ENCODE measurements around the gene CYP26B1.
"Not testable (repeated sequence)": the region's sequence is repeated elsewhere in the genome, so short reads cannot be mapped to it uniquely, and the experiment has no call there.

The CYP26B1 gene

GRCh38 chr2:72109291-72109690 is 38.4 kb downstream of the CYP26B1 start:
- no peak for DNase-seq (ENCODE audit: low read depth)

DNA sequence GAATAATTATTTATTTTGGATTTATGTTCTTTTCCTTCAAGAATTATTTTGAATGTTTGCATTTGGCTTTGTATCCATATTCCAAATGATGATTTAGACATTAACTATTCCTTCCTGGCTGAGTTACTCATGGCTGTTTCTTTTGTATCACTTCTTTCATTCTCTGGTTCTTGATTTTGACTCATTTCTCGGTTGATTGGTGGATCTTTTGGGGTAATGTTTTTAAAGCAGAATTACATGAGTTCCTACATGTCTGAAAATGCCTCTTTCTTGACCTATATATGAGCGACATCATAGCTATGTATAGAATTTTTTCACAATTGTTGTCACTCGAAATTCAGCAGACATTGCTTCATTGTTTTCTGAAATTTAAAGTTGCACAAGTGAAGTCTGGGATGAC is 39.5 kb downstream of the CYP26B1 start:
- DNase-seq (ENCODE audit: low read depth), result peak; percentile 24

- no peak for DNase-seq (ENCODE audit: low read depth)
These were observed 40.7 kb downstream of the CYP26B1 start for GRCh38 chr2:72106978-72107377.

- no peak for DNase-seq (ENCODE audit: low read depth)
These were observed 42.7 kb downstream of the CYP26B1 start for GRCh38 chr2:72104821-72105588.

GRCh38 chr2:72103690-72104089 is 44.0 kb downstream of the CYP26B1 start:
- DNase-seq (ENCODE audit: low read depth), result no peak

- DNase-seq (ENCODE audit: low read depth), result no peak
These were observed 44.5 kb downstream of the CYP26B1 start for GRCh38 chr2:72103161-72103560.

DNA sequence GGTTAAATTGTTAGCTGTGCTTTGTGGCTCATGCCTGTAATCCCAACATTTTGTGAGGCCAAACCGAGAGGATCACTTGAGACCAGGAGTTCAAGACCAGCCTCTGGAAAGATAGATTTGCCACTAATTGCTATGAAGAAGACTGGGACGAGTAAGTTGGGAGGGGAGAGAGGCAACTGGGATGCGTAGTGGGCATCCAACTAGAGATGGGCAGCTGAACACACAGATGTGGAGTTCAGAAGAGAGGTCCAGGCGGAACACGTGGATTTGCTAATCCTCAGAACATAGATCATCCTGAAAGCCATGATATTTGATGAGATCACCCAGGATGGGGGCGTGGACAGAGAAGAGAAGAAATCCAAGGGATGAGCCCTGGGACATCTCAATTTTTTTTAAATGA is 48.7 kb downstream of the CYP26B1 start:
- DNase-seq (ENCODE audit: low read depth), result no peak

DNA sequence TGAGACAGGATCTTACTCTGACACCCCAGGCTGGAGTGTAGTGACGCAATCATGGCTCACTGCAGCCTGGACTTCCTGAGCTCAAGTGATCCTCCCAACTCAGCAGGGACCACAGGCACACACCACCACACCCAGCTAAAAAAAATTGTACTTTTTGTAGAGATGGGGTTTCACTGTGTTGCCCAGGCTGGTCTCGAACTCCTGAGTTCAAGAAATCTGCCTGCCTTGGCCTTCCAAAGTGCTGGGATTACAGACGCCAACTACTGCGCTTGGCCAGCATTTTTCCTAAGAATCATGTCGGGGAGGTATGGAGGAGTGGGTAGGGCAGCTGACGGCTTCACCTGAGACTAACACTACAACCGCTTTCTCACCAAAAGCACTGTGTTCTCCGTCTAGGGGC is 50.4 kb downstream of the CYP26B1 start:
- DNase-seq (ENCODE audit: low read depth), result no peak

- no peak for DNase-seq (ENCODE audit: low read depth)
These were observed 51.5 kb downstream of the CYP26B1 start for GRCh38 chr2:72096181-72096580.

- no peak for DNase-seq (ENCODE audit: low read depth)
These were observed 52.3 kb downstream of the CYP26B1 start for GRCh38 chr2:72095364-72095763.

- DNase-seq (ENCODE audit: low read depth), result no peak
These were observed 53.0 kb downstream of the CYP26B1 start for GRCh38 chr2:72094701-72095100.

- DNase-seq (ENCODE audit: low read depth), result no peak
These were observed 55.6 kb downstream of the CYP26B1 start for GRCh38 chr2:72092111-72092510.

GRCh38 chr2:72090781-72091482 is 56.7 kb downstream of the CYP26B1 start:
- DNase-seq (ENCODE audit: low read depth), result no peak

GRCh38 chr2:72090271-72090720 is 57.4 kb downstream of the CYP26B1 start:
- DNase-seq (ENCODE audit: low read depth), result no peak

DNA sequence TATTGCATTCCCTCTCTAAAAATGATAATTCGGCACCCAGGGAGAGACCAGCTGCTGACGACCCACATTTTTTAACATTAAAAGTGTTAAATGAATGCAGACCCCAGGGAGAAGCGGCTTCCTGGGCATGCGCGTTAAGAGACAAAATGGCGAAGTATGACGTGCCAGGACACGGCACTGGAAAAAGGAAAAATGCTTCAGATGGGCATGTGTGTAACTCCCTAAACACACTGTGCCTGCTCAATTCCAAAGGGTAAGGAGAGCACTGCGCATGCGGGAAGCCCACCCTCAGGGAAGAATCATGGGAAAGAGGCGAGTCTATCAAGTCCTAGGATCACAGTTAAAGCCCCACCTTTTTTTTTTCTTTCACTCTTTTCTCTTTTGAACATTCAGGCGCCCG is 58.1 kb downstream of the CYP26B1 start:
- no peak for DNase-seq (ENCODE audit: low read depth)

DNA sequence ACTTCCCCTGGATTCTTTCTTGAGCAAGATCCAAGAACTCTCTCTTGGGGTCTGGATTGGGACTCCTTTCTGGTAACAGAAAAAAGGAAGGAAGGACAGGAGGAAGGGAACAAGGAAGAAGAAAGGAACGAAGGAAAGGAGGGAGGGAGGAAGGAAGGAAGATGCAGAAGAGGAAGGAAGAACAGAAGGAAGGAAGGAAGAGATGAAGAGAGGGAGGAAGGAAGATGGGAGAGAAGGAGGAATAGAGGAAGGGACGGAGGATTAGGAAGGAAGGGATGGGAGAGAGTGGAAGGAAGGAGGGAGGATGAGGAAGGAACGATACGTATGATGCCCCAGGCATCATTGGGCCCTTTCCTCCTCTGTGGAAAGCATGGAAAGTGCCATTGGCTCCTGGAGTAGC is 58.6 kb downstream of the CYP26B1 start:
- DNase-seq (ENCODE audit: low read depth), result no peak

- DNase-seq (ENCODE audit: low read depth), result not testable (repeated sequence)
These were observed 60.6 kb downstream of the CYP26B1 start for GRCh38 chr2:72086871-72087633.

GRCh38 chr2:72085513-72085912 is 62.1 kb downstream of the CYP26B1 start:
- DNase-seq (ENCODE audit: low read depth), result no peak

DNA sequence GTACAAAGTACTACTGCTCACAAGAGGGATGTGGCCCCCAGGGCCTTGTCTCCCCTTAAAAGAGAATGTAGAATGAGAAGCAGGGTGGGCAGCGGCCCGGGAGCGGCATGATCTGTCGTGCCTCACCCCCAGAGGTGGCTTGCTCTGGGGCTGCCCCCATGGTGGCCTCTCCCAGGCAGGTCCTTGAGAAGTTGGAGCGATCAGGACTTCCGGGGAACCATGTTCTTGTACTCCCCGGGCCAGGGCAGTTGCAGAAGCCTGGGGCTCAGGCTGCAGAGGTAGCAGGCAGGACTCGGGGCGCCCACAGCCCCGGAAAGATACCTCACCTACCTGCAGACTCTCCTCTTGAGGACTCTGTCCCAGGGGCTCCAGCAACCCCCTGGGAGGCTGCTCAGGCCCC is 62.6 kb downstream of the CYP26B1 start:
- no peak for DNase-seq (ENCODE audit: low read depth)

GRCh38 chr2:72084584-72084976 is 63.1 kb downstream of the CYP26B1 start:
- DNase-seq (ENCODE audit: low read depth), result peak; percentile 33

- DNase-seq (ENCODE audit: low read depth), result no peak
These were observed 63.7 kb downstream of the CYP26B1 start for GRCh38 chr2:72083751-72084583.

DNA sequence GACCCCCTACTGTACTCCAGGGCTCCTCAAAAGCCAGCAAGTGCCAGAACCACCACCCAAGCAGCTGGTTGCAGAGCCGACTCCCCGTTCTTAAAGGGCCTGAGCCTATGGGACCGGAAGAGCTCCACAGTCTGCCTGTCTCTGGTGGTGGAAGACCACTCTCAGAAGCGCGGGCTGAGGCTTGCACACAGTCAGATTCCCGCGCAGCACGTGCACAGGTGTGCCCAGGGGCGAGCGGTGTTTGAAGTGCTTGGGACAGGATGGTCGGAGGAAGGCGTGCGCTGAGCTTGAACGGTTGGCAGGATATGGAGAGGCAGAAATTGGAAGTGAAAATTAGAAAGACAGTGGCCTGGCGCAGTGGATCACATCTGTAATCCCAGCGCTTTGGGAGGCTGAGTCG is 64.8 kb downstream of the CYP26B1 start:
- DNase-seq (ENCODE audit: low read depth), result no peak

Data from iris pigment epithelial cell (primary cell).